Body of pancreas (tissue), 4 donors: Measurements from ENCODE around the gene PLPPR1.

ENCODE experiments used
- POLR2A ChIP-seq, 3 donors: fragments of 450-650 bp; IDR thresholded peaks; one replicate each; pipeline ENCODE4 v1.6.1; 2016; ENCODE audit warnings: antibody characterized with exemption in 3 of 3, mild to moderate bottlenecking in 2 of 3
- TF ChIP-seq, protein P1 (sequence below), 7 experiments: fragments of 450-650 bp in 4 of 7; fragments of 200-600 bp in 3 of 7; sonication (generic) in 3 of 7; IDR thresholded peaks; one replicate each; pipeline ENCODE4 v1.5.1; 2016 to 2019; ENCODE audit warnings: antibody characterized with exemption in 7 of 7

DNA sequence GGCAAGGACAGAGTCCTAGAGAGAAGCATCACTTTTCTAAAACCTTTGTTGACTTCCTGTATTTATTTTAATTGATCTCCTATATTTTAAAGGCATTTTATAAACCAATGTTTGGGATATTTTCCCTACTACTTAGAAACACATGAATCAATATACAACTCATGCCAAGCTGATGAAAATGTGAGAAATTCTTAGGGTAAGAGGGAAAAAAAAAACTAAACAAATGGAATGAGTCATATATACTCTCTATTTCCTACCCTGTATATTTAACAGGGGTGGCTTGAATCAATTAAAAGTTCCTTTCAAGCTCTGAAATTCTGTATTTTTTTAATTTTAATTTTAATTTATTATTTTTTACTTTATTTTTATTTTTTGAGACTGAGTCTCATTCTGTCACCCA is 336.7 kb downstream of the PLPPR1 start:
- TF ChIP-seq, protein P1, sequence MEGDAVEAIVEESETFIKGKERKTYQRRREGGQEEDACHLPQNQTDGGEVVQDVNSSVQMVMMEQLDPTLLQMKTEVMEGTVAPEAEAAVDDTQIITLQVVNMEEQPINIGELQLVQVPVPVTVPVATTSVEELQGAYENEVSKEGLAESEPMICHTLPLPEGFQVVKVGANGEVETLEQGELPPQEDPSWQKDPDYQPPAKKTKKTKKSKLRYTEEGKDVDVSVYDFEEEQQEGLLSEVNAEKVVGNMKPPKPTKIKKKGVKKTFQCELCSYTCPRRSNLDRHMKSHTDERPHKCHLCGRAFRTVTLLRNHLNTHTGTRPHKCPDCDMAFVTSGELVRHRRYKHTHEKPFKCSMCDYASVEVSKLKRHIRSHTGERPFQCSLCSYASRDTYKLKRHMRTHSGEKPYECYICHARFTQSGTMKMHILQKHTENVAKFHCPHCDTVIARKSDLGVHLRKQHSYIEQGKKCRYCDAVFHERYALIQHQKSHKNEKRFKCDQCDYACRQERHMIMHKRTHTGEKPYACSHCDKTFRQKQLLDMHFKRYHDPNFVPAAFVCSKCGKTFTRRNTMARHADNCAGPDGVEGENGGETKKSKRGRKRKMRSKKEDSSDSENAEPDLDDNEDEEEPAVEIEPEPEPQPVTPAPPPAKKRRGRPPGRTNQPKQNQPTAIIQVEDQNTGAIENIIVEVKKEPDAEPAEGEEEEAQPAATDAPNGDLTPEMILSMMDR (IDR thresholded peaks at IDR 0.05), result no peak
- TF ChIP-seq POLR2A (IDR thresholded peaks at IDR 0.05), result no peak
